LNCaP clone FGC (cell line): Measurements from ENCODE around the gene ZFHX2.

ENCODE experiments used
- DNase-seq: peaks from one replicate; pipeline ENCODE4 v3.0.0-alpha.2; 2011; ENCODE audit warnings: low read depth
- H3K4me3 ChIP-seq: 2 replicates; pipeline ENCODE4 v1.5.1; 2011; ENCODE audit warnings: mild to moderate bottlenecking, low read depth, low read length, control low read depth
- CTCF ChIP-seq: IDR thresholded peaks from 2 replicates; pipeline ENCODE4 v1.5.1; 2012; ENCODE audit warnings: mild to moderate bottlenecking; ENCODE audit not compliant: control insufficient read depth, insufficient read depth; ENCODE audit errors: extremely low read depth

ZFHX2 gene

GRCh38 chr14:23536494-23536893 lies 15.1 kb downstream of the ZFHX2 start:
- no peak for DNase-seq
- H3K4me3 ChIP-seq: no peak overlapping the region

GRCh38 chr14:23535943-23536342 lies 15.6 kb downstream of the ZFHX2 start:
- no peak overlapping the region for H3K4me3 ChIP-seq
- no peak for TF ChIP-seq CTCF
- DNase-seq: no peak

More at GRCh38 chr14:23536494-23536893, 15.1 kb downstream of the ZFHX2 start:
- TF ChIP-seq CTCF: no peak

- DNase-seq: no peak
- no peak overlapping the region for H3K4me3 ChIP-seq
Observed at GRCh38 chr14:23533652-23534435, 17.7 kb downstream of the ZFHX2 start.

GRCh38 chr14:23532658-23533057 lies 18.9 kb downstream of the ZFHX2 start:
- no peak for DNase-seq
- H3K4me3 ChIP-seq: no peak overlapping the region
- no peak for TF ChIP-seq CTCF

More at GRCh38 chr14:23533652-23534435, 17.7 kb downstream of the ZFHX2 start:
- no peak for TF ChIP-seq CTCF

- no peak overlapping the region for H3K4me3 ChIP-seq
- TF ChIP-seq CTCF: no peak
- no peak for DNase-seq
Observed at GRCh38 chr14:23531391-23531790, 20.2 kb downstream of the ZFHX2 start.

- DNase-seq: no peak
Observed at GRCh38 chr14:23530375-23531055, 21.1 kb downstream of the ZFHX2 start.

More at GRCh38 chr14:23530375-23531055, 21.1 kb downstream of the ZFHX2 start:
- H3K4me3 ChIP-seq: no peak overlapping the region
- no peak for TF ChIP-seq CTCF
